ENCODE data around the gene GAPT. TPM values are rescaled to one million over a fixed set of nuclear protein-coding genes. Genes with fewer than 3 reads are reported as not detected.

GAPT gene
- total RNA-seq, 1 donor from 2014 or later: not detected

- no peak for TF ChIP-seq POLR2A (IDR thresholded peaks at IDR 0.05)
- H3K27ac ChIP-seq: no peak overlapping the region
- H3K9me3 ChIP-seq: no peaks in the 10 kb centered on the region
- no peak overlapping the region for H3K4me3 ChIP-seq
- no peaks in the 10 kb centered on the region for H3K36me3 ChIP-seq
- no peaks in the 10 kb centered on the region for H3K27me3 ChIP-seq
- DNase-seq (ENCODE audit: extremely low spot score in 2 of 2): no peak
- no peaks in the 10 kb centered on the region for H3K4me1 ChIP-seq
- intact Hi-C loops (cut with DNase I): no loop called here
Observed at GRCh38 chr5:58505971-58506640, 14.9 kb downstream of the GAPT start.

GRCh38 chr5:58507715-58508114 lies 16.5 kb downstream of the GAPT start:
- intact Hi-C loops (cut with DNase I): no loop called here
- no peaks in the 10 kb centered on the region for H3K9me3 ChIP-seq
- H3K36me3 ChIP-seq: no peaks in the 10 kb centered on the region
- H3K4me1 ChIP-seq: no peaks in the 10 kb centered on the region
- no peak overlapping the region for H3K27ac ChIP-seq
- TF ChIP-seq POLR2A (IDR thresholded peaks at IDR 0.05) (no peak), CTCF (IDR thresholded peaks at IDR 0.05) (no peak), POLR2AphosphoS5 (IDR thresholded peaks at IDR 0.05; ENCODE audit: insufficient read depth in 1 of 2, low read depth in 1 of 2) (no peak)
- no peak for DNase-seq (ENCODE audit: extremely low spot score in 2 of 2)
- H3K4me3 ChIP-seq: no peak overlapping the region
- H3K27me3 ChIP-seq: no peaks in the 10 kb centered on the region

- Histone ChIP-seq H3K36me3 (no peaks in the 10 kb centered on the region), H3K4me1 (no peaks in the 10 kb centered on the region), H3K9me3 (no peaks in the 10 kb centered on the region), H3K4me3 (no peak overlapping the region), H3K27me3 (no peaks in the 10 kb centered on the region), H3K27ac (no peak overlapping the region)
- TF ChIP-seq POLR2A (IDR thresholded peaks at IDR 0.05) (no peak), POLR2AphosphoS5 (IDR thresholded peaks at IDR 0.05; ENCODE audit: insufficient read depth in 1 of 2, low read depth in 1 of 2) (no peak), CTCF (IDR thresholded peaks at IDR 0.05) (no peak)
- intact Hi-C loops (cut with DNase I): no loop called here
- DNase-seq (ENCODE audit: extremely low spot score in 2 of 2): no peak
Observed at GRCh38 chr5:58517198-58517597, 26.0 kb downstream of the GAPT start.

GRCh38 chr5:58523956-58524355 lies 32.7 kb downstream of the GAPT start:
- H3K4me3 ChIP-seq: no peak overlapping the region
- H3K36me3 ChIP-seq: no peaks in the 10 kb centered on the region
- H3K4me1 ChIP-seq: no peaks in the 10 kb centered on the region
- no peaks in the 10 kb centered on the region for H3K27me3 ChIP-seq
- intact Hi-C loops (cut with DNase I): no loop called here
- no peak for DNase-seq (ENCODE audit: extremely low spot score in 2 of 2)
- no peak for TF ChIP-seq CTCF (IDR thresholded peaks at IDR 0.05)
- TF ChIP-seq POLR2A (IDR thresholded peaks at IDR 0.05): no peak
- TF ChIP-seq POLR2AphosphoS5 (IDR thresholded peaks at IDR 0.05; ENCODE audit: insufficient read depth in 1 of 2, low read depth in 1 of 2): no peak
- H3K27ac ChIP-seq: no peak overlapping the region
- H3K9me3 ChIP-seq: no peaks in the 10 kb centered on the region

- Histone ChIP-seq H3K27me3 (no peaks in the 10 kb centered on the region), H3K4me1 (no peaks in the 10 kb centered on the region), H3K4me3 (no peak overlapping the region), H3K9me3 (no peaks in the 10 kb centered on the region), H3K27ac (no peak overlapping the region), H3K36me3 (no peaks in the 10 kb centered on the region)
- TF ChIP-seq CTCF (IDR thresholded peaks at IDR 0.05): no peak
- no peak for TF ChIP-seq POLR2AphosphoS5 (IDR thresholded peaks at IDR 0.05; ENCODE audit: insufficient read depth in 1 of 2, low read depth in 1 of 2)
- no peak for TF ChIP-seq POLR2A (IDR thresholded peaks at IDR 0.05)
- DNase-seq (ENCODE audit: extremely low spot score in 2 of 2): no peak
- intact Hi-C loops (cut with DNase I): no loop called here
Observed at GRCh38 chr5:58524571-58524970, 33.3 kb downstream of the GAPT start.
